Measurements from ENCODE around the gene AGBL4. TPM values are rescaled to one million over a fixed set of nuclear protein-coding genes. Genes with fewer than 3 reads are reported as not detected.

AGBL4 gene
- total RNA-seq, 3 donors from 2014 or later: 1.3 to 1.9 (median 1.8) TPM

DNA sequence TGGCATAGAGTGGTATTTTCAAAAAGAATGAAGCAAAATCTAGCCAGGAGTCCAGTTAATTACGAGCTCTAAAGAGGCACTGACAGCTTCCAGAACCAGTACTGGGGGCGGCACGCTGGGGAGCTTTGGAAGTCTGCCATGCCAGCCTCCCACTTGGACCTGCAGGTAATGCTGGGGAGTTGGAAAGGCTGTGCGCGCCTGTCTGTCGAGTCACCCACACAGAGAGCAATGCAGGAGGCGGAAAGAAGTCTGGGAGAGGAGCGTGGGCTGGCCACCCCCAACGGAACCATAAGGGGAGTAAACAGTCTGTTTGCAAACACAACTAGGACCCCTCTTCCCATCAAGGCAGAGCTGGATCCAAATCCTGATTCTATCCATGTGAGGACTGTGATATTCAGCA, 1331.5 kb downstream of the AGBL4 start:
- Histone ChIP-seq H3K27ac (peak overlapping the region; percentile 43 to 44), H3K4me1 (no peaks in the 10 kb centered on the region), H3K4me3 (no peak overlapping the region), H3K36me3 (no peaks in the 10 kb centered on the region), H3K27me3 (no peaks in the 10 kb centered on the region), H3K9me3 (no peaks in the 10 kb centered on the region)
- no peak for TF ChIP-seq POLR2AphosphoS5 (IDR thresholded peaks at IDR 0.05)
- TF ChIP-seq, protein P1, sequence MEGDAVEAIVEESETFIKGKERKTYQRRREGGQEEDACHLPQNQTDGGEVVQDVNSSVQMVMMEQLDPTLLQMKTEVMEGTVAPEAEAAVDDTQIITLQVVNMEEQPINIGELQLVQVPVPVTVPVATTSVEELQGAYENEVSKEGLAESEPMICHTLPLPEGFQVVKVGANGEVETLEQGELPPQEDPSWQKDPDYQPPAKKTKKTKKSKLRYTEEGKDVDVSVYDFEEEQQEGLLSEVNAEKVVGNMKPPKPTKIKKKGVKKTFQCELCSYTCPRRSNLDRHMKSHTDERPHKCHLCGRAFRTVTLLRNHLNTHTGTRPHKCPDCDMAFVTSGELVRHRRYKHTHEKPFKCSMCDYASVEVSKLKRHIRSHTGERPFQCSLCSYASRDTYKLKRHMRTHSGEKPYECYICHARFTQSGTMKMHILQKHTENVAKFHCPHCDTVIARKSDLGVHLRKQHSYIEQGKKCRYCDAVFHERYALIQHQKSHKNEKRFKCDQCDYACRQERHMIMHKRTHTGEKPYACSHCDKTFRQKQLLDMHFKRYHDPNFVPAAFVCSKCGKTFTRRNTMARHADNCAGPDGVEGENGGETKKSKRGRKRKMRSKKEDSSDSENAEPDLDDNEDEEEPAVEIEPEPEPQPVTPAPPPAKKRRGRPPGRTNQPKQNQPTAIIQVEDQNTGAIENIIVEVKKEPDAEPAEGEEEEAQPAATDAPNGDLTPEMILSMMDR (IDR thresholded peaks at IDR 0.05): no peak
- no peak for TF ChIP-seq POLR2A (IDR thresholded peaks at IDR 0.05)
- peak in 1 of 2 donors; percentile 35 for DNase-seq (ENCODE audit: low spot score in 2 of 2)
- intact Hi-C loops (cut with DNase I; ENCODE audit: low total_unique reads): no loop called here

DNA sequence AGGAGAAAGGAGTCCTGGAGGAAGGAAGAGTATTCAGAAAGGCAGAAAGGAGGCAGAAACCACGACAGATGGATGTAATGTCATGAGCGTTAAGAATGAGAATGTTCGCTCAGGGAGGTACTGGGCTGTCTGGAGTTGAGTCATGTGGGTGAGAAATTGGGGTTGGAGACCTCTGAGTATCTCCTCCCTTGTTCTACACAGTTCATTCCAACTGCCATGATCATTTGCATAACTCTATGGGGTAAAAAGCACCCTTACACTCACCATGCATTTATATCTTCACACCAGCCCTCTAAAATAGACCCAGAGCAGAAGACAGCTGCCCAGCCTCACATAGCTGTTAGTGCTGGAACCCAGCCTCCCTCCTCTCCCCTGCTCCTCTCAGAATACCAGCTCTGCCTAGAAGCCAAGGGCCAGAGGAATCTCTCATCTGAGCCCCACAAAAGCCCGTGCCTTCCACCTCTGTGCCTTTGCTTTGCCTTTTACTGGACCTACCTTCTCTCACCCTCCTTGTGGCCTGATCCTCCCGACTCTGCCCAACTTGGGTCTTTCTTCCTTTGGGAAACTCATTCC, 1332.2 kb downstream of the AGBL4 start:
- intact Hi-C loops (cut with DNase I; ENCODE audit: low total_unique reads): no loop called here
- H3K27me3 ChIP-seq: no peaks in the 10 kb centered on the region
- DNase-seq (ENCODE audit: low spot score in 2 of 2): no peak
- TF ChIP-seq POLR2A (IDR thresholded peaks at IDR 0.05): no peak
- no peak for TF ChIP-seq POLR2AphosphoS5 (IDR thresholded peaks at IDR 0.05)
- TF ChIP-seq, protein P1 (IDR thresholded peaks at IDR 0.05): no peak
- H3K4me3 ChIP-seq: no peak overlapping the region
- no peaks in the 10 kb centered on the region for H3K9me3 ChIP-seq
- H3K27ac ChIP-seq: peak overlapping the region in 1 of 2 donors; percentile 43
- H3K4me1 ChIP-seq: no peaks in the 10 kb centered on the region
- no peaks in the 10 kb centered on the region for H3K36me3 ChIP-seq

DNA sequence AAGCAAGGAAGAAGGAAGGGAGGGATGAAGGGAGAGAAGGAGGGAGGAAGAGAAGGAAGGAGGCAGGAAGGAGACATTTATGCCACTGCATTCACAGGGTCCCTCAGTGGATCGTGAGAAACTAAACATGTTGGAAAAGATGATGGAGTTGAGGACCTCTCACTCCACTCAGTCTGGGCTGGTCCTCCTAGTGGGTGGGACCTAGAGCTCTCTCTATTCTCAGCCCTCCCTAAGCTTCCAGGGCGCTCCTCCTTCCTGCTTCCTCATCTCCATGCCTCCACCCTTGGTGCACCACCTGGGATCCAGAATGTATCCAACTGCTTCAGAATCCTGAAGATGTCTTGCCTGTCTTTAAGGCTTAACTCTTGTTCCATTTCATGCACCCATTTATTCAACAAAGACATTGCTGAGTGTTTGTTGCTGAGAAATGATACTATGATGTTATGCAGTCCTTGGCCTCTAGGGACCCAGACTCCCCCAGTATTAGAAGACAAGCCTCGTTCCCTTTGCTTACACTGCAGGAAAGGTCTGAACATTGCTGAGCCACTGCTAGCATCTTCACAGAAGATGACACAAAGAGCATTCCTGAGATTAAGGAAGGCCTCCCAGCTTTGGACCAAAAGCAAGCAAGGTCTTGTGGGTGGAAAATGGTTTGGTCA, 1335.5 kb downstream of the AGBL4 start:
- no peak overlapping the region for H3K27ac ChIP-seq
- H3K36me3 ChIP-seq: no peaks in the 10 kb centered on the region
- TF ChIP-seq, protein P1 (IDR thresholded peaks at IDR 0.05): peak in 1 of 3 donors; percentile 9
- TF ChIP-seq POLR2AphosphoS5 (IDR thresholded peaks at IDR 0.05) (no peak), POLR2A (IDR thresholded peaks at IDR 0.05) (no peak)
- intact Hi-C loops (cut with DNase I; ENCODE audit: low total_unique reads): no loop called here
- H3K27me3 ChIP-seq: no peaks in the 10 kb centered on the region
- no peaks in the 10 kb centered on the region for H3K9me3 ChIP-seq
- H3K4me1 ChIP-seq: no peaks in the 10 kb centered on the region
- DNase-seq (ENCODE audit: low spot score in 2 of 2): no peak
- no peak overlapping the region for H3K4me3 ChIP-seq

DNA sequence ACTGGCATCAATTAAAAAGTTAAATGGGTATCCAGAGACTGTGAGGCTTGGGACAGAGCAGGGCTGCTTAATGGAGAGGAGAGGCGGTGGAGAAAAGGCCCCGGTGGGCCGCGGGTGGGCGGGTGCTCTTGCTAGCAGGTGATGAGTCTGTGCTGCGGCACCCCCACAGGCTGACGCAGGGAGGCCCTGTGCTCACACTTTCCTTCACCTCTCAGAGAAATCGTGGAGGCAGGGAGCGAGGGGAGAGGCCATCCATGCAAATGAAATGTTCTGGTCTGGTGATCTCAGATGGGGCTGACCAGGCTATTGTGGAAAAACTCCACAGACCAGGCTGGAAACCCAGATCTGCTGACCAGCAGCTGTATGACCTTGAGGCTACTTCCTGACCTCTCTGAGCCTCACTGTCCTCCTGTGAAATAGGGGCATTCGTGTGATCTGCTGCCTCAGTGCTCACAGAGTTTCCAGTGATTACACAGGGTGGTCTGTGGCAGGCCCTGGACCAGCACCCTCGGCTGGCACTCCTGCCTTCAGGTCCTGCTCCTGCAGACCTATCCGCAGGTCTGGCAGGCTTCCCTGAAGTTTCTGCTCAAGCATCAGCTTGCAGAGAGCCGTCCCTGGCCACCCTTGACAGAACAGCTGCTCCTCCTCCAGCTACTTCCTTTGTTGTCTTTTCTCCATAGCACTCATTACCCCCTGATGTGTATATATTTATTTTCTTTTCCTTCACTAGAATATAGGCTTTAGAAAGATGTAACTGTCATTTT, 1336.3 kb downstream of the AGBL4 start:
- DNase-seq (ENCODE audit: low spot score in 2 of 2): no peak
- H3K36me3 ChIP-seq: no peaks in the 10 kb centered on the region
- no peak overlapping the region for H3K27ac ChIP-seq
- intact Hi-C loops (cut with DNase I; ENCODE audit: low total_unique reads): no loop called here
- TF ChIP-seq POLR2AphosphoS5 (IDR thresholded peaks at IDR 0.05) (no peak), POLR2A (IDR thresholded peaks at IDR 0.05) (no peak)
- TF ChIP-seq, protein P1 (IDR thresholded peaks at IDR 0.05): no peak
- no peaks in the 10 kb centered on the region for H3K27me3 ChIP-seq
- H3K9me3 ChIP-seq: no peaks in the 10 kb centered on the region
- H3K4me3 ChIP-seq: no peak overlapping the region
- H3K4me1 ChIP-seq: no peaks in the 10 kb centered on the region

DNA sequence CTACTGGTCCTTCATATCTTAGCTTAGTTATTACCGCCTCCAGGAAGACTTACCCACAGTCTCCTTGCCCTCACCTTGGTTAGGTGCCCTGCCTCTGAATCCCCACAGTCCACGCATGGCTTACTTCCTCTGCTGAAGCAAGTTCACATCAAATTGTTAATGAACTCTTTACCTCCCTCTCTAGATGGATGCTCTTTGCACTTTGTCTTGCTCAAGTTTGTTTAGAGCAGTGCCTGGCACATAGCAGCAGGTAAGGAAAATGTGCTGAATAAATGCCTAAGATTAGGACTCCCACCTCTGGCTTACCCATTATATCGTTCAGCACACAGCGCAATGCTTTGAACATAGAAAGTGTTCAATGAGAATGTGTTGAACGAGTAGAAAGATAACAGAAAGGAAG, 1337.6 kb downstream of the AGBL4 start:
- Histone ChIP-seq H3K36me3 (no peaks in the 10 kb centered on the region), H3K27me3 (no peaks in the 10 kb centered on the region), H3K4me3 (no peak overlapping the region), H3K4me1 (no peaks in the 10 kb centered on the region), H3K27ac (no peak overlapping the region), H3K9me3 (no peaks in the 10 kb centered on the region)
- intact Hi-C loops (cut with DNase I; ENCODE audit: low total_unique reads): no loop called here
- TF ChIP-seq POLR2A (IDR thresholded peaks at IDR 0.05): no peak
- TF ChIP-seq, protein P1 (IDR thresholded peaks at IDR 0.05): no peak
- TF ChIP-seq POLR2AphosphoS5 (IDR thresholded peaks at IDR 0.05): no peak
- no peak for DNase-seq (ENCODE audit: low spot score in 2 of 2)

All from breast epithelium (tissue), 4 donors.